Hippocampal formation (tissue), 2 donors: ENCODE results near the gene RHOG.
A peak's percentile ranks its signal among the peaks of the same experiment; 100 is the strongest.
"Not testable (repeated sequence)": the region's sequence is repeated elsewhere in the genome, so short reads cannot be mapped to it uniquely, and the experiment has no call there.

Experiments used
- DNase-seq, 2 donors: peaks; one replicate each; lab custom pipeline; 2025; lab: John Stamatoyannopoulos, UW

RHOG gene

GRCh38 chr11:3834349-3834663 lies 6.5 kb downstream of the RHOG start:
- no peak for DNase-seq

DNA sequence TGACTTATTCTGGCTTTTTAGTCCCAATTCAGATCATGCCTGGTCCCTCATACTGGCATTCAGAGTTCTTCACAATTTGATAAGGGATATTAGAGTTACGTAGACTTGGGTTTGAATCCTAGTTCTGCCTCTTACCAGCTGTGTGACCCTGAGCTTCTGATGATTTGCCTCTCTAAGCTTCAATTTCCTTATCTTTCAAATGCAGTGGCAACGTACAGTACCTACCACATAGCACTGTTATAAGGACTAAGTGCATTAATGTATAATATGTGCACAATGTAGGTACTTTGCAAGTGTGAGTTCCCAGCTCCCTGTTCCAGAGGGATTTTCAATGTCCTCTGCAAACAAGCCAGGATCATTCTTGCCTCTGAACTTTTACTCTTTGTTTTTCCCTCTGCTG lies 7.3 kb downstream of the RHOG start:
- no peak for DNase-seq

- no peak for DNase-seq
These were observed 7.9 kb downstream of the RHOG start for GRCh38 chr11:3832816-3833215.

DNA sequence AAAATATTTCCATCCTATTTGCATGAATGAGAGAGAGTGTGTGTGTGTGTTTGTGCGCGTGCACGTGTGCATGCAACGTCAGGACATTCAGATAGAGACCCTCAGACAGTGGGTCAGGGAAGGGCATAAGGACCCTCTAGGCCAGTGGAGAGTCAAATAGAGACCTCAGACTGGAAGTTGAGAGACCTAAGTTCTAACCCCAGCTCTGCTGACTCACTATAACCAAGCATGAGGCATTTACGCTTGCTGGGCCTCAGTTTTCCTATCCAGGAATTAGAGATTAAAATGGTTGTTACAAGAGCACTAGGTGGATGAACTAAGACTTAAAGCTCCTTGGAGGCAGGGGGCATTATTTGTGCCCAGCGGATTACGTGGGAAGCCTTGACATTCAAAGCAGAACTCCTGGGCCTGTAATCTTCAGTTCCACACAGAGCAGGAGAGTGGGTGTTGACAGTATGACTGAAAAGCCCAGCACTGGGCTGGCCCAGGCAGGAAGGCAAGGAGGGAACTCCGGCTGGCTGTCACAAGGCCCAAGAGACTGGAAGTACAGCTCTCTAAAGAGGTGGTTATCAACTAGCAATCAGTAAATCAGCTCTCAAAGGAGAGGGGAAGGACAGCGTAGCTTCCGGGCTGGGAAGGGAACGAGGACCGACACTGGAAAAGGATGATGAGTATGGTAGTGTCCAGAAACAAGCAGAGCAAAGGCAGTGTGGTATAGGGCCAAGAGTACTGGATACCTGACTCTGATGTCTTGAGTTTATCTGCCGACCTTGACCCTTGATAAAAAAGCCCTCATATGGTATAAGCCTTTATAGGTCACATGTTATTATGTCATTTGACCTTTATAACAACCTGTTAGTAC lies 9.2 kb downstream of the RHOG start:
- DNase-seq = no peak

GRCh38 chr11:3830730-3831129 lies 10.0 kb downstream of the RHOG start:
- no peak for DNase-seq

DNA sequence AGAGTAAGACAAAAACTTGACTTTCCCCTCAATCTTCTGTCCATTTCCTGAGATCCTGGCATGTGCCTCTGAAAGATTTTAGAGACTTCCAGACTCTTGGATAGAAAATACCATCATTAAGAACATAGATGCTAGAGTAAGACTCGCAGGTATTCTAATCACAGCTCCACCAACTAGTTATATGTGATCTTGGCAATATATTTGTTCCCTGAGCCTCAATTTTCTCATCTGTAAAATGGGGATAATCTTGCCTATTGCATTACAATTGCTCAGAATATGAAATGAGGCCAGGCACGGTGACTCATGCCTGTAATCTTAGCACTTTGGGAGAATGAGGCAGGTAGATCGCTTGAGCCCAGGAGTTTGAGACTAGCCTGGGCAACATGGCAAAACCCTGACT lies 10.7 kb downstream of the RHOG start:
- DNase-seq = no peak

DNA sequence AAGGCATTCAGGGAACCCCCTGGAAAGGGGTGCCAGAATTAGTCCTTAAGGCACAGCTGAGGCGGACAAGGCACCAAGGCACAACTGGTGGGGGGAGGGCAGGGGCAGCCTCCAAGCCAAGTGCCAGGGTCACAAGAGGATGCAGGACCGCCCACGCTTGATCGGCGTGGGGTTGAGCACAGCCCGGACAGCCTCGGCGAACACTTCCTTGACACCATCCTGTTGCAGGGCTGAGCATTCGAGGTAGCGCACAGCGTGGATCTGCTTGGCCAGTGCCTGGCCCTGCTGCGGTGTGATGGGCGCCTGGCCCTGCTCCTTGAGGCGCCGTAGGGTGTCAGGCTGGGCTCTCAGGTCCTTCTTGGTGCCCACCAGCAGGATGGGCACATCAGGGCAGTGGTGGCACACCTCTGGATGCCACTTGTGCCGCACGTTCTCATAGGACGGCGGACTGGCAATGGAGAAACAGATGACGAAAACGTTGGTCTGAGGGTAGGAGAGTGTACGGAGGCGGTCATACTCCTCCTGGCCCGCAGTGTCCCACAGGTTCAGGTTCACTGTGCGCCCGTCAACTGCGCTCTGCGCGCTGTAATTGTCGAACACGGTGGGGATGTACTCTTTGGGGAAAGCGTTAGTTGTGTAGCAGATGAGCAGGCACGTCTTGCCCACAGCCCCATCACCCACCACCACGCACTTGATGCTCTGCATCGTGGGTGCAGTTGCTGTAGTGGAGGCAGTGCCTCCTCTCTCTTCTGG lies 13.1 kb downstream of the RHOG start:
- DNase-seq = peak in 1 of 2 donors; percentile 42

GRCh38 chr11:3826721-3827120 lies 14.0 kb downstream of the RHOG start:
- peak; percentile 85 to 96 for DNase-seq

GRCh38 chr11:3825473-3826154 lies 15.1 kb downstream of the RHOG start:
- no peak for DNase-seq

GRCh38 chr11:3824714-3825472 lies 15.9 kb downstream of the RHOG start:
- DNase-seq = peak; percentile 29 to 35

DNA sequence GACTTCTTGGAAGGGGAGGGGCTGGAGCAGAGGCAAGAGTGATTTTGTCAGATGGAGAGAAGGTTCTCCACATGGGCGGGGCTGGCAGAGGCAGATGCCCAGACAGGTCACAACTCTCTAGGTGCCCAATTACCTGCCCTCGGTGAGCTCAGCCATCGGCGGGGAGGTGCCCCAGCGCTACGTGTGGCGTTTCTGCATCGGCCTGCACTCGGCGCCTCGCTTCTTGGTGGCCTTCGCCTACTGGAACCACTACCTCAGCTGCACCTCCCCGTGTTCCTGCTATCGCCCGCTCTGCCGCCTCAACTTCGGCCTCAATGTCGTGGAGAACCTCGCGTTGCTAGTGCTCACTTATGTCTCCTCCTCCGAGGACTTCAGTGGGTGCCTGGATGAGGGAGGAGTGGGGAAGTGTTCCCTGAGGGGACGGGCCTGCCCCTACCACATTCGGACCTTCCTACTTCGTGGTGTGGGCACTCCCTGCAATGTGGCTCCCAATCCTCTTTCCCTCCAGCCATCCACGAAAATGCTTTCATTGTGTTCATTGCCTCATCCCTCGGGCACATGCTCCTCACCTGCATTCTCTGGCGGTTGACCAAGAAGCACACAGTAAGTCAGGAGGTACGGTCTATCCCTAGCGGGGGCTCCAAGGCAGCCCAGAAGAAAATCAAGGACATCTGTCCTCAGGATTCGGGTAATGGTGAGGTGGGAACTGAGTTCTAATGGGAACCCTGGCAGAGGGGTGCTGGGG lies 16.8 kb downstream of the RHOG start:
- no peak for DNase-seq

GRCh38 chr11:3823303-3823702 lies 17.5 kb downstream of the RHOG start:
- DNase-seq = no peak

DNA sequence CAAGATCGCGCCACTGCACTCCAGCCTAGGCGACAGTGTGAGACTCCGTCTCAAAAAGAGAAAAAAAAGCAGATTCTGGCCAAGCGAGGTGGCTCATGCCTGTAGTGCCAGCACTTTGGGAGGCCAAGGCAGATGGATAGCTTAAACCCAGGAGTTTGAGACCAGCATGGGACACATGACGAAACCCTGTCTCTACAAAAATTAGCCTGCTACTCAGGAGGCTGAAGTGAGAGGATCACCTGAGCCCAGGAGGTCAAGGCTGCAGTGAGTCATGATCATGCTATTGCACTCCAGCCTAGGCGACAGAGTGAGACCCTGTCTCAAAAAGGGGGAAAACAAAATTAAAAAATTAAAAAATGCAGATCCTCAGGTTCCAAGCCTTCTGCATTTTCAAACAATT lies 18.4 kb downstream of the RHOG start:
- no peak for DNase-seq

DNA sequence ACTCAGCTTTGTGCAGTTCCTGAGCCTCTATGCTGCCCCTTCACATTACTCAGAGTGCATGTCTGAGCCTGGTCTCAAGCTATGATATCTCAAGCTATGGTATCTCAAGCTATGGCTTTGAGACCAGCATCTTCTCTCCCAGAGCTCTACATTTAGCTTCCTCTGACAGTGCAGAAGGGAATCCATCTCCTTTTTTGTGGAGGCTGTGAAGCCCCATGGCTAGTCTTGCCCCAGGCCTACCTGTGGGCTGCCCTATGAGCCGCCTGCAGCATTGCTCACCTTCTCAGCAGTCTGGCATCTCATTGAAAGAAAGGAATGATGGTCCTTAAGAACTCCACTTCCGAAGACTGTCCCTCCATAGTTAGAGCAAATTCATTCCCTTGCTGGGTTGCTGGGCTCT lies 19.8 kb downstream of the RHOG start:
- no peak for DNase-seq

- no peak for DNase-seq
These were observed 23.5 kb downstream of the RHOG start for GRCh38 chr11:3817181-3817800.

GRCh38 chr11:3816673-3817072 lies 24.1 kb downstream of the RHOG start:
- DNase-seq = no peak

DNA sequence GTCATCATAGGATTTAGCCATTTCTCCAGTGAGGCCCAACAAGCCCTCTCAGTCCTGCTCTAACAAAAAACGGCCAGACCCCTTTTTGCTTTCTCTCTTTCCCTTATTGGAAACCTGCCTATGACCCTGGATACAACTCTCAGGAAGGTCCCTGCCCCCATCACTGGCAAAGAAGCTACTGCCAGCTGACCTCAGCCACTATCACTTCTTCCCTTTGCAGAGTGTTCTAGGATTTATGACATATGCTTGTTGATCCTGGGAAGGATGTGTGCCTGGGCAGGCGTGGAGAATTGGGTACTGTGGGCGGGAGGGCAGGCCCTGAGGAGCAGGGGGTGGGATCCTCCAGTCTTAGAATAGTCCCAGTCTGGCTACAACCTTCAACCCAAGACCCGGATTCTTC lies 24.9 kb downstream of the RHOG start:
- no peak for DNase-seq

DNA sequence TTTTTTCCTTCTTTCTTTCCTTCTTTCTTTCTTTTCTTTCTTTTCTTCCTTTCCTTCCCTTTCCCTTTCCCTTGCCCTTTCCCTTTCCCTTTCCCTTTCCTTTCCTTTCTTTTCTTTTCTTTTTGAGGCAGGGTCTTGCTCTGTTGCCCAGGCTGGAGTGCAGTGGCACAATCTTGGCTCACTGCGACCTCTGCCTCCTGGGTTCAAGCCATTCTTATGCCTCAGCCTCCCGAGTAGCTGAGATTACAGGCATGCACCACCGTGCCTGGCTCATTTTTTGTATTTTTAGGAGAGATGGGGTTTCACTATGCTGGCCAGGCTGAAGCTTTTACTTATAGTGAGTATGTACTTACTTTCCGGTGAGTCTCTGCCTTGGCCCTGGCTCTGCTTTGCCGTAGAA lies 25.9 kb downstream of the RHOG start:
- DNase-seq = not testable (repeated sequence)

DNA sequence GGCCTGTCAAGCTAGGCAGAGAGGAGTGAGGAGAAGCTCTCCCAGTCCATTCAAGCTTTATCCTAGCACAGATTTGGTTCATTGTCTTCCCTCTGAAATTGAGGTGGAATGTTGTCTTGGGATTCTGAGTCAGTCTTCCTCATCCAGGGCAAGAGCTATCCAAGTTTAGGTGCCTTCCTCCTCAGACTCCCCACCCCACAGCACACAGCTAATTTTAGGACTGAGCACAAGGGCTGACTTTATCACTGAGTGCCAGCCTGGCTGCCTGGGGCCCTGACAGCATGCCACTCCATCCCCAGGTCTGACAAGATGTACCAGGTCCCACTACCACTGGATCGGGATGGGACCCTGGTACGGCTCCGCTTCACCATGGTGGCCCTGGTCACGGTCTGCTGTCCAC lies 29.8 kb downstream of the RHOG start:
- DNase-seq = no peak

- DNase-seq = no peak
These were observed 30.3 kb downstream of the RHOG start for GRCh38 chr11:3810446-3810845.

- peak in 1 of 2 donors; percentile 29 for DNase-seq
These were observed 31.2 kb downstream of the RHOG start for GRCh38 chr11:3809624-3809928.
